Duodenal mucosa (tissue), 2 donors: ENCODE data around the gene CCR5.
"Not testable (repeated sequence)": the region's sequence is repeated elsewhere in the genome, so short reads cannot be mapped to it uniquely, and the experiment has no call there.

Source experiments
- H3K27ac ChIP-seq: one replicate; pipeline ENCODE4 v1.7.0; 2013; ENCODE audit warnings: low read depth, low read length
- H3K27me3 ChIP-seq, 2 donors: one replicate each; pipeline ENCODE4 v1.7.0; 2013; ENCODE audit warnings: low read length in 2 of 2, control low read depth in 1 of 2; ENCODE audit not compliant: insufficient read depth in 2 of 2, control insufficient read depth in 1 of 2
- H3K36me3 ChIP-seq, 2 donors: one replicate each; pipeline ENCODE4 v1.7.0; 2013; ENCODE audit warnings: low read length in 2 of 2, control low read depth in 1 of 2; ENCODE audit not compliant: insufficient read depth in 2 of 2, control insufficient read depth in 1 of 2
- H3K4me1 ChIP-seq, 2 donors: one replicate each; pipeline ENCODE4 v1.7.0; 2013; ENCODE audit warnings: low read length in 2 of 2, control low read depth in 1 of 2; ENCODE audit not compliant: insufficient read depth in 2 of 2, control insufficient read depth in 1 of 2
- H3K4me3 ChIP-seq, 2 donors: one replicate each; pipeline ENCODE4 v1.7.0; 2013; ENCODE audit warnings: low read length in 2 of 2, low read depth in 1 of 2
- H3K9ac ChIP-seq, 2 donors: one replicate each; pipeline ENCODE4 v1.7.0; 2013; ENCODE audit warnings: low read length in 2 of 2, low read depth in 1 of 2
- H3K9me3 ChIP-seq, 2 donors: one replicate each; pipeline ENCODE4 v1.7.0; 2013; ENCODE audit warnings: low read length in 2 of 2, control low read depth in 1 of 2; ENCODE audit not compliant: control insufficient read depth in 1 of 2

The CCR5 gene

GRCh38 chr3:46395766-46396530 lies 25.2 kb downstream of the CCR5 start:
- H3K9ac ChIP-seq = no peak overlapping the region
- no peaks in the 10 kb centered on the region for H3K9me3 ChIP-seq
- no peak overlapping the region for H3K4me3 ChIP-seq
- peaks cover 6 to 7% of the 10 kb centered on the region in 2 donors for H3K4me1 ChIP-seq
- no peaks in the 10 kb centered on the region for H3K27me3 ChIP-seq
- H3K36me3 ChIP-seq = no peaks in the 10 kb centered on the region
- no peak overlapping the region for H3K27ac ChIP-seq

GRCh38 chr3:46397111-46397510 lies 26.4 kb downstream of the CCR5 start:
- peaks cover 6 to 7% of the 10 kb centered on the region in 2 donors for H3K4me1 ChIP-seq

GRCh38 chr3:46398186-46398955 lies 27.6 kb downstream of the CCR5 start:
- Histone ChIP-seq H3K9me3 (no peaks in the 10 kb centered on the region), H3K27ac (no peak overlapping the region), H3K36me3 (no peaks in the 10 kb centered on the region), H3K9ac (no peak overlapping the region), H3K27me3 (no peaks in the 10 kb centered on the region), H3K4me1 (peaks cover 6 to 7% of the 10 kb centered on the region in 2 donors), H3K4me3 (no peak overlapping the region)

More at GRCh38 chr3:46397111-46397510, 26.4 kb downstream of the CCR5 start:
- Histone ChIP-seq H3K27ac (no peak overlapping the region), H3K9me3 (no peaks in the 10 kb centered on the region), H3K9ac (no peak overlapping the region), H3K36me3 (no peaks in the 10 kb centered on the region), H3K4me3 (no peak overlapping the region), H3K27me3 (no peaks in the 10 kb centered on the region)

DNA sequence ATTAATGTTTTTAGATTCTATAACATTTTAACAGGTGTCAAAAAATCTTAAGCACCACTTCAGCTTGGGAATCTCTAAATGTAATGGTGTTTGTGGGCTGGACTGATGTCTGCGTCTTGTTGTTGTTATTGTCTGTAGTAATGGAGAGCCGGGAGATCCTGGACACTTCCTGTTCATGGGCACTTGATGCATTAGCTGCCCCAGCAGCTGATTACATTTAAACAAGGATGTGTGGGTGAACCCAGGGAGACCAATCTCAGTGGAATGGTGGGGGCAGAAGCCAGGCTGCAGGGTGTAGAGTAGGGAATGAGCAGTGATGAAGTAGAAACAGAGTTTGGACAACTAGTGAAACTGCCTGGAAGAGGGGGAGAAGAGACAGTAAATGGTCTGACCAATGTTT lies 28.4 kb downstream of the CCR5 start:
- no peak overlapping the region for H3K9ac ChIP-seq
- H3K4me3 ChIP-seq = no peak overlapping the region
- peaks cover 6 to 7% of the 10 kb centered on the region in 2 donors for H3K4me1 ChIP-seq
- H3K27me3 ChIP-seq = no peaks in the 10 kb centered on the region
- no peak overlapping the region for H3K27ac ChIP-seq
- H3K9me3 ChIP-seq = no peaks in the 10 kb centered on the region
- no peaks in the 10 kb centered on the region for H3K36me3 ChIP-seq

DNA sequence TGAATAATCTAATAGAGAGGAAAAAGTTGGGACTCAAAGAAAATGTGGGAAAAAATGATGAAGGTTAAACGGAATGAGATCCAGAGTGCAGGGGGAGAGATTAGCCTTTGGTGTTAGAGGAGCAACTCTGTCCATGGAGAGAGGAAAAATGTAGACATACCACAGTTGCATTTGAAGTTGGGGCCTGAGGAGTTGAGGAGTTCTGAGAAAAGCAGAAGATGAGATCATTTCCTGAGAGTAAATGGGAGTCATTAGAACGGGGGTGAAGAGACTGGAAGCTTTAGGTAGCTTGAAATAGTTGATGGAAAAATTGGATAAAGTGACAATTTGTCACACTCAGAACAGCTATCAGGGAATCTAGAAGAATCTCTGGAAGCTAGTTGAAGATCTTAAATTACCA lies 28.8 kb downstream of the CCR5 start:
- no peak overlapping the region for H3K27ac ChIP-seq
- no peaks in the 10 kb centered on the region for H3K36me3 ChIP-seq
- H3K4me1 ChIP-seq = peaks cover 9 to 10% of the 10 kb centered on the region in 2 donors
- H3K4me3 ChIP-seq = no peak overlapping the region
- no peaks in the 10 kb centered on the region for H3K27me3 ChIP-seq
- H3K9me3 ChIP-seq = no peaks in the 10 kb centered on the region
- no peak overlapping the region for H3K9ac ChIP-seq

- H3K27me3 ChIP-seq = no peaks in the 10 kb centered on the region
- H3K4me3 ChIP-seq = no peak overlapping the region
- H3K27ac ChIP-seq = no peak overlapping the region
- H3K9ac ChIP-seq = no peak overlapping the region
- no peaks in the 10 kb centered on the region for H3K36me3 ChIP-seq
- H3K9me3 ChIP-seq = no peaks in the 10 kb centered on the region
- peaks cover 15 to 16% of the 10 kb centered on the region in 2 donors for H3K4me1 ChIP-seq
These were observed 29.4 kb downstream of the CCR5 start for GRCh38 chr3:46400000-46400734.

DNA sequence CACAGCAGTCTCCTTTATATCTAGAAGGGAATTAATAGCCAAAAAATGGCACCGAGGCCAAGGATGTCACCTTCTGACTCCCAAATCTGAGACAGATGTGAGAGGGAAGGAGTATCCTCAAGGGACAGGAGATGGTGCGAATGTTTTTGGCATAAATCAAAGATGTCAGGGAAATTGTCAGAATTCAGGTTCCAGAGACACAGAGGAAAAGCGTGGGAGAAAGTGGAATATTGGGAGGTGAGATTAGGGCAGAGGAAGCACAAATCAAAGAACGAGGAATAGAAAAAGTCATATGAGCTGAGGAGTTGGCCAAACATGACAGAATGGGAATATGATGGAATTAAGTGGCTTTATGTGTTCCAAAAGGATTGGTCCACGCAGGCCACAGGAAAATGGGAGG lies 30.1 kb downstream of the CCR5 start:
- no peak overlapping the region for H3K9ac ChIP-seq
- H3K4me3 ChIP-seq = no peak overlapping the region
- H3K9me3 ChIP-seq = no peaks in the 10 kb centered on the region
- peaks cover 22% of the 10 kb centered on the region in 2 donors for H3K4me1 ChIP-seq
- H3K27me3 ChIP-seq = no peaks in the 10 kb centered on the region
- H3K36me3 ChIP-seq = no peaks in the 10 kb centered on the region
- no peak overlapping the region for H3K27ac ChIP-seq

- Histone ChIP-seq H3K36me3 (no peaks in the 10 kb centered on the region), H3K27me3 (no peaks in the 10 kb centered on the region), H3K4me3 (no peak overlapping the region), H3K9ac (no peak overlapping the region), H3K9me3 (no peaks in the 10 kb centered on the region), H3K4me1 (peaks cover 24 to 26% of the 10 kb centered on the region in 2 donors), H3K27ac (no peak overlapping the region)
These were observed 30.8 kb downstream of the CCR5 start for GRCh38 chr3:46401579-46401978.

DNA sequence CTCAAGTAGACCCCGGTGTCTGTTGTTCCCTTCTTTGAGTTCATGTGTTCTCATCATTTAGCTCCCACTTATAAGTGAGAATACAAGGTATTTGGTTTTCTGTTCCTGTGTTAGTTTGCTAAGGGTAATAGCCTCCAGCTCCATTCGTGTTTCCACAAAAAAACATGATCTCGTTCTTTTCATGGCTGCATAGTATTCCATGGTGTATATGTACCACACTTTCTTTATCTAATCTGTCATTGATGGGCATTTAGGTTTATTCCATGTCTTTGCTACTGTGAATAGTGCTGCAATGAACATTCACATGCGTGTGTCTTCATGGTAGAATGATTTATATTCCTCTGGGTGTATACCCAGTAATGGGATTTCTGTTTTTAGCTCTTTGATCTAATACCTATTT lies 32.2 kb downstream of the CCR5 start:
- not testable (repeated sequence) for H3K9ac ChIP-seq, H3K27ac ChIP-seq, H3K9me3 ChIP-seq, H3K27me3 ChIP-seq, H3K36me3 ChIP-seq, H3K4me3 ChIP-seq
- peaks cover 27 to 31% of the 10 kb centered on the region in 2 donors for H3K4me1 ChIP-seq
